PC-9 (cell line): ENCODE data around the gene SSR4.

Source experiments
- EZH2 ChIP-seq: fragments of 200-600 bp; sonication (generic); IDR thresholded peaks from 2 replicates; pipeline ENCODE4 v1.8.0; 2017; ENCODE audit warnings: antibody characterized with exemption, low read depth
- TF ChIP-seq, protein P1 (sequence below): fragments of 200-600 bp; sonication (generic); conservative IDR thresholded peaks from 2 replicates; pipeline ENCODE4 v1.6.1; 2017; ENCODE audit warnings: mixed run types, antibody characterized with exemption, mild to moderate bottlenecking, moderate library complexity

DNA sequence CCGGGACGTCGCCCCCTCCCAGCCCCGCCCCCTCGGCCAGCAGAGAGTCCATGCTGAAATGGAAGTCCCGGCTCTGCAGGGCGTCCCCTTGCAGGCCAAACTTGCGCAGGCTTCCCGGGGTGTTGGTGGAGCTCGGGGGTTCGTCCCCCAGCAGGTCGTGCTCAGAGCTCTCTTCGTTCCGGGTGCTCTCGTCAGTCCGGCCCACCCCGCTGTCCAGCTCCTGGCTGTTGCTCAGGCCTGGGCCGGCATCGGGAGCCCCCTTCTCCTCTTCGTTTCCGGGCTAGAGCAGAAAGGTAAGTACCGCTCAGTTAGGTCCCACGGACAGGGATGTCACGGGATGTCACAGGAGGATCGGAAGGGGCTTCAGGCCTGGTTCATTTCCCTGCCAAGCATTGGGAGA, 10.2 kb downstream of the SSR4 start:
- TF ChIP-seq, protein P1, sequence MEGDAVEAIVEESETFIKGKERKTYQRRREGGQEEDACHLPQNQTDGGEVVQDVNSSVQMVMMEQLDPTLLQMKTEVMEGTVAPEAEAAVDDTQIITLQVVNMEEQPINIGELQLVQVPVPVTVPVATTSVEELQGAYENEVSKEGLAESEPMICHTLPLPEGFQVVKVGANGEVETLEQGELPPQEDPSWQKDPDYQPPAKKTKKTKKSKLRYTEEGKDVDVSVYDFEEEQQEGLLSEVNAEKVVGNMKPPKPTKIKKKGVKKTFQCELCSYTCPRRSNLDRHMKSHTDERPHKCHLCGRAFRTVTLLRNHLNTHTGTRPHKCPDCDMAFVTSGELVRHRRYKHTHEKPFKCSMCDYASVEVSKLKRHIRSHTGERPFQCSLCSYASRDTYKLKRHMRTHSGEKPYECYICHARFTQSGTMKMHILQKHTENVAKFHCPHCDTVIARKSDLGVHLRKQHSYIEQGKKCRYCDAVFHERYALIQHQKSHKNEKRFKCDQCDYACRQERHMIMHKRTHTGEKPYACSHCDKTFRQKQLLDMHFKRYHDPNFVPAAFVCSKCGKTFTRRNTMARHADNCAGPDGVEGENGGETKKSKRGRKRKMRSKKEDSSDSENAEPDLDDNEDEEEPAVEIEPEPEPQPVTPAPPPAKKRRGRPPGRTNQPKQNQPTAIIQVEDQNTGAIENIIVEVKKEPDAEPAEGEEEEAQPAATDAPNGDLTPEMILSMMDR, result no peak
- no peak for TF ChIP-seq EZH2
